Stimulated activated effector memory CD8-positive, alpha-beta T cell treated with anti-CD3 and anti-CD28 coated beads, Interleukin-12 subunit alpha, Interleukin-12 subunit beta, amount 100 ng/mL, for 72 hours (primary cell): Measurements from ENCODE around the gene GJA3.
"Not testable (repeated sequence)": the region's sequence is repeated elsewhere in the genome, so short reads cannot be mapped to it uniquely, and the experiment has no call there.

Experiments used
- ATAC-seq: fragments of 150-1000 bp; cut with Tn5 transposase; 2 replicates; pipeline ENCODE4 v1.10.0; 2021
- DNase-seq, 2 donors: peaks; one replicate each; pipeline ENCODE4 v3.0.0; 2021 to 2022; ENCODE audit warnings: low spot score in 2 of 2
- H3K27ac Mint-ChIP-seq: one replicate; pipeline ENCODE4 v1.8.0; 2022; ENCODE audit warnings: mild to moderate bottlenecking, mixed read lengths
- H3K36me3 Mint-ChIP-seq: one replicate; pipeline ENCODE4 v1.8.0; 2022; ENCODE audit warnings: mild to moderate bottlenecking, mixed read lengths
- H3K4me1 Mint-ChIP-seq: one replicate; pipeline ENCODE4 v1.8.0; 2022; ENCODE audit warnings: mixed read lengths
- H3K4me3 Mint-ChIP-seq: one replicate; pipeline ENCODE4 v1.8.0; 2022; ENCODE audit warnings: mild to moderate bottlenecking, mixed read lengths
- H3K9me3 Mint-ChIP-seq: one replicate; pipeline ENCODE4 v1.8.0; 2022; ENCODE audit warnings: mixed read lengths

The GJA3 gene

GRCh38 chr13:20171364-20171763 is 10.5 kb upstream of the GJA3 start:
- H3K4me1 Mint-ChIP-seq: peaks cover 20% of the 10 kb centered on the region
- no peak for ATAC-seq
- DNase-seq: no peak
- H3K36me3 Mint-ChIP-seq: no peaks in the 10 kb centered on the region
- H3K27ac Mint-ChIP-seq: no peak overlapping the region
- no peak overlapping the region for H3K4me3 Mint-ChIP-seq
- H3K9me3 Mint-ChIP-seq: no peaks in the 10 kb centered on the region

DNA sequence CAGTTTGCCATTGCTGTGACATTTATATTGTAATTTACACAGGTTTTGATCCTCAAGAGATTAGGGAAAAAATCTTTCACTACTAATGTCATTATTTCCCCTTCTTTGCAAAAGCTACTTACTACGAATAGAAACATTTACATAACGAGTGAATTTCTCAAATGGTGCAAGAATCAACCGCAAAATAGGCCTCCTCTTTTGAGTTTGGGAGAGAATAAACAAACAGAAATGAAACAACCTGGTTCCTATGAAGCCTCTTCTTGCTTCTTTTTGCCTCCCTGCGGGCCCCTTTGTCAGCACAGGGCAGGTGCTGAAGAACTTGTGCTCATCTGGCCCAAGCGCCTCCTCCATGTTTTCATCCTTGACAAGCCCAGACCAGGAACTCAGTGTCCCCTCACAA is 10.1 kb upstream of the GJA3 start:
- Mint-ChIP-seq H3K27ac (no peak overlapping the region), H3K4me3 (no peak overlapping the region), H3K36me3 (no peaks in the 10 kb centered on the region), H3K9me3 (no peaks in the 10 kb centered on the region), H3K4me1 (peaks cover 20% of the 10 kb centered on the region)
- no peak for DNase-seq
- ATAC-seq: no peak

DNA sequence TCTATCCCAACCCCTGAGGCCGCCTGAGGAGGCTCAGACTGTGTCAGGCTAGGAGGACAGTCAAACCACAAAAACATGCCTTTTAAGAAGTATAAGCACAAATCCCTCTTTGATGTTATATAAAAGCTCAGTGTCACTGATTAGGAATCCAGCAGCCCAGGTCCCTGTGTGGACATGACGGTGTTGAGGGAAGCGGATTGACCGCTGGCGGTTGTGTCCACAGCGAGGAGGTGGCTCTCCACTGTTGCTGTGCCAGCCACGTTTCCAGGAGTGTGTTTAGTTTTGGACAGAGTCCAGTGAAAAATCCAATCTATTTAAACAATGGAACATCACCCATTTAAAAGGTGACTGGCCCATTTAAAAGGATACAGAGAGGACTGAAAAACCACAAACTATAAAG is 7.5 kb upstream of the GJA3 start:
- ATAC-seq (no peak), DNase-seq (no peak)
- Mint-ChIP-seq H3K9me3 (no peaks in the 10 kb centered on the region), H3K27ac (no peak overlapping the region), H3K36me3 (no peaks in the 10 kb centered on the region), H3K4me3 (no peak overlapping the region), H3K4me1 (peaks cover 4% of the 10 kb centered on the region)

DNA sequence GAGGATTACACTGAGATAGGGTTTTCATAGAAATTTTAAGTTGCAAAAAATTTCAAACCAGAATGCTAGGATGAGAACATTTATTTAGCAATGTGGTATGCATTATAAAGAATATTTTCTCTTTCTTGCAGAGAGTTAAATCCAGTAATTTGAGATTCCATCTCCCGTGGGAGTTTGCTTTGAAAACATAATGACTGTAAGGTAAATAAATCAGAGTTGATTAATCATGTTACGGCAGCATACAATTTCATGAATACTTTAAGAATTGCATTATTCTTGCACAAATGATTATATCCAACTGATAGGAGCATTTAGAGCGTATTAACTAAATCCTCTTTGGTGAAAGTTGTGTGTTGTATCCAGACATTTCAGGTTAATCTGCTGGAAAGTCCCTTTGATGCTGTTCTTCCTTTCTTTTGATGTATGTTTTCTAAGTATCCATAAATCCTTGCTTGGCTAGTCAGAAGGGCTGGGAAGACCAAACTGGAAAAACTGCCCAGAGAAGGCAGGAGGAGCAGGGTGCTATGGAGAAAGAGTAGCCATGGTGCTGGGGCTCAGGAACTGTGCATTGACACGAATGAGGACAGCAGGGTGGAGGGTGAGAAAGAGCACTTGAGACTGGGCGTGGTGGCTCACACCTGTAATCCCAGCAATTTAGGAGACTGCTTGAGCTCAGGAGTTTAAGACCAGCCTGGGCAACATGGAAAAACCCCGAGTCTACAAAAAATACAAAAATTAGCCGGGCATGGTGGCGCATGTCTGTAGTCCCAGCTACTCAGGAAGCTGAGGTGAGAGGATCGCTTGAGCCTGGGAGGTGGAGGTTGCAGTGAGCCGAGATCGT is 4.8 kb upstream of the GJA3 start:
- no peak overlapping the region for H3K4me3 Mint-ChIP-seq
- H3K27ac Mint-ChIP-seq: no peak overlapping the region
- no peaks in the 10 kb centered on the region for H3K9me3 Mint-ChIP-seq
- no peaks in the 10 kb centered on the region for H3K36me3 Mint-ChIP-seq
- H3K4me1 Mint-ChIP-seq: no peaks in the 10 kb centered on the region
- ATAC-seq: no peak
- DNase-seq: no peak

DNA sequence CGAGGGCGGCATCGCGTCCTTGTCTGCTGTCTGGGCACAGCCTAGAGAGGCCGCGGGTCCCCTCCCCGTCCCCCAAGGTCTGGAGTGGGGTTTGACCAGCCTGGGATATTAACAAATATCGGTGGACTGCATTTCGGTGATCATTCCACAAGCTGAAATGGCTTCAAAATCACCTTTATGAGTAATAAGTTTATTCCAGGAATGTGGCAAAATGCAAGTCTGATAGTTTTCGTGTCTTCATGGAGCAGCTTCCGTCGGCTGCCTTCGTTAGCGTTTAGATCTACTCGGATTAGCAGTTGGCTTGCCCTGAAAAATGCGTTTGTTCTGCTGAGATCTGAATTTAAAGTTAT is 1.1 kb upstream of the GJA3 start:
- Mint-ChIP-seq H3K4me3 (peak overlapping the region; percentile 75), H3K36me3 (no peaks in the 10 kb centered on the region), H3K4me1 (peaks cover 9% of the 10 kb centered on the region), H3K27ac (no peak overlapping the region), H3K9me3 (no peaks in the 10 kb centered on the region)
- ATAC-seq: no peak
- DNase-seq: no peak

- ATAC-seq (peak; percentile 71), DNase-seq (peak; percentile 48 to 75)
- Mint-ChIP-seq H3K36me3 (no peaks in the 10 kb centered on the region), H3K4me3 (peak overlapping the region; percentile 75), H3K27ac (no peak overlapping the region), H3K9me3 (no peaks in the 10 kb centered on the region), H3K4me1 (peaks cover 9% of the 10 kb centered on the region)
Observed at GRCh38 chr13:20161275-20161950, 561 bp upstream of the GJA3 start.

- Mint-ChIP-seq H3K4me1 (peaks cover 9% of the 10 kb centered on the region), H3K36me3 (no peaks in the 10 kb centered on the region), H3K27ac (no peak overlapping the region), H3K4me3 (peak overlapping the region; percentile 75), H3K9me3 (no peaks in the 10 kb centered on the region)
- ATAC-seq: no peak
- DNase-seq: no peak
Observed at GRCh38 chr13:20159646-20160305, 1.1 kb downstream of the GJA3 start.

DNA sequence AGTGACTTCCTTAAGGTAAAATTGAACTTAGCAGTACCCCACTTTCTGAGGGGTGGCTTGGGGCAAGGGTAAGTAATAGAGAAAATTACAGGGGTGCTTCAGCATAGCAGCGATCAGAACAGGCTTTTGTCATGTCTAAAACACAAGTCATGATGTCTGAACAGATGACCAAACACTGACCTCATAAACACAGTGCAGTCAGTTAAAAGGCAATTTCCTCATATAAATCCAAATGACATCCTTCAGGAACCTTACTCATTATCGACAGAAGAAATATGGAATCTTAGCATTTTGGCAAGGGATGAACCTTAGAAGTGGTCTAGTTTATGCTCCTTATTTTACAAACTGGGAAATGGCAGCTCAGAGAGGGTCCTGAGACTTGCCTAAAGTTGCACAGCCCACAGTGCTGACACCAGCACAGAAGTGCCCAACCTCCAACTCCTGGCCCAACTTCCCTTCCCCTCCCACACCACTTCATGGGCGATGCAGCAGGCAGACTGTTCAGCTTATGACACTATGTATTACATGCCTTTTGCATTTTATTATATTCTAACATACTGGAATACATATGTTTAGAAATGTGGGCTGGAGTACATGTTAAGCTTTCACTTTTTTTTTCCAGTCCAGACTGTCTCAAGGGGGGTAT is 3.6 kb downstream of the GJA3 start:
- H3K4me1 Mint-ChIP-seq: peaks cover 9% of the 10 kb centered on the region
- DNase-seq (no peak), ATAC-seq (no peak)
- H3K4me3 Mint-ChIP-seq: no peak overlapping the region
- no peak overlapping the region for H3K27ac Mint-ChIP-seq
- H3K36me3 Mint-ChIP-seq: no peaks in the 10 kb centered on the region
- no peaks in the 10 kb centered on the region for H3K9me3 Mint-ChIP-seq

DNA sequence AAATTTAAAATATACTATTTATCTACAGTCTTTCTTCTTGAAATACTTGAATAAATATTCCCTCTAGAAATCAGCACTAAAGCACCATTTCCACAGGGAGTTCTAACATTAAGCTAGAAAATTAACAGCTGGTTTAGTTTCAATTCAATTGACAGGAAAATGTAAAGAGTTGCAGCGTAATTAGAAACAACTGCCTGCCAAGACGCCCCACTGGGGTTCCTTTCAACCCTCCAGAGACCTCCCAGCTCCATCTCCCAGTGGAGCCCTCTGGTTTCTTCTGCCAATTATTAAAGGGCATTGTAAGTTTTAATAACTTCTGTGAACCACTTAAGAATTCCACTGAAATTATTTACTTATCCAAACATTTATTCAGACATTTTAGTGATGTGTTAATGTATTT is 4.2 kb downstream of the GJA3 start:
- H3K9me3 Mint-ChIP-seq: no peaks in the 10 kb centered on the region
- ATAC-seq (no peak), DNase-seq (no peak)
- H3K4me3 Mint-ChIP-seq: no peak overlapping the region
- peaks cover 9% of the 10 kb centered on the region for H3K4me1 Mint-ChIP-seq
- H3K36me3 Mint-ChIP-seq: no peaks in the 10 kb centered on the region
- H3K27ac Mint-ChIP-seq: no peak overlapping the region

- H3K4me3 Mint-ChIP-seq, H3K27ac Mint-ChIP-seq, H3K9me3 Mint-ChIP-seq, ATAC-seq, H3K4me1 Mint-ChIP-seq, H3K36me3 Mint-ChIP-seq, DNase-seq: not testable (repeated sequence)
Observed at GRCh38 chr13:20153290-20153689, 7.6 kb downstream of the GJA3 start.

GRCh38 chr13:20151612-20152011 is 9.2 kb downstream of the GJA3 start:
- Mint-ChIP-seq H3K36me3 (no peaks in the 10 kb centered on the region), H3K9me3 (no peaks in the 10 kb centered on the region), H3K4me3 (no peak overlapping the region), H3K27ac (no peak overlapping the region), H3K4me1 (peaks cover 5% of the 10 kb centered on the region)
- ATAC-seq: no peak
- no peak for DNase-seq

GRCh38 chr13:20151016-20151415 is 9.8 kb downstream of the GJA3 start:
- ATAC-seq (no peak), DNase-seq (no peak)
- H3K27ac Mint-ChIP-seq: peak overlapping the region; percentile 27
- H3K4me3 Mint-ChIP-seq: no peak overlapping the region
- H3K4me1 Mint-ChIP-seq: peaks cover 5% of the 10 kb centered on the region
- H3K9me3 Mint-ChIP-seq: no peaks in the 10 kb centered on the region
- no peaks in the 10 kb centered on the region for H3K36me3 Mint-ChIP-seq

- peaks cover 5% of the 10 kb centered on the region for H3K4me1 Mint-ChIP-seq
Observed at GRCh38 chr13:20150561-20150960, 10.3 kb downstream of the GJA3 start.

DNA sequence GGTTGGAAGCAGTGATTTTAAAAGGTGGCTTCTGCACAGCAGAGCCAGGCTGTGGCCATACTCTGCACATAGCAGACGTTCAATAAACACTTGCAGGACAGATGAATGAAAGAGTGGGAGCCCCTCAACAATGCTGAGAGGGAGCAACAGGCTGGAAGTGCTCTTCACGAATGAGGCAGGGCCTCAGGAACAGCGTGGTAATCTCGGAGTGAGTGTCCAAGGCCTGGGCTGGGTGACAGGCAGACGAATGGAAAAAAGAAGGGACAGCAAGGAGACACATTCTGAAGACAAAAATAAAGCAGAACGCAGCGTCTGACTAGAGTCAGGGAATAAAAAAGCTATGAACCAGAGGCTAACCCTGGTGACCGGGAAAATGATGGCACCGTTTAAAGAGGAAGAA is 11.1 kb downstream of the GJA3 start:
- no peaks in the 10 kb centered on the region for H3K36me3 Mint-ChIP-seq
- DNase-seq (no peak), ATAC-seq (no peak)
- H3K9me3 Mint-ChIP-seq: no peaks in the 10 kb centered on the region
- peaks cover 5% of the 10 kb centered on the region for H3K4me1 Mint-ChIP-seq
- H3K27ac Mint-ChIP-seq: no peak overlapping the region
- no peak overlapping the region for H3K4me3 Mint-ChIP-seq

More at GRCh38 chr13:20150561-20150960, 10.3 kb downstream of the GJA3 start:
- Mint-ChIP-seq H3K4me3 (no peak overlapping the region), H3K36me3 (no peaks in the 10 kb centered on the region), H3K27ac (peak overlapping the region; percentile 27), H3K9me3 (no peaks in the 10 kb centered on the region)
- peak; percentile 27 for ATAC-seq
- DNase-seq: no peak

DNA sequence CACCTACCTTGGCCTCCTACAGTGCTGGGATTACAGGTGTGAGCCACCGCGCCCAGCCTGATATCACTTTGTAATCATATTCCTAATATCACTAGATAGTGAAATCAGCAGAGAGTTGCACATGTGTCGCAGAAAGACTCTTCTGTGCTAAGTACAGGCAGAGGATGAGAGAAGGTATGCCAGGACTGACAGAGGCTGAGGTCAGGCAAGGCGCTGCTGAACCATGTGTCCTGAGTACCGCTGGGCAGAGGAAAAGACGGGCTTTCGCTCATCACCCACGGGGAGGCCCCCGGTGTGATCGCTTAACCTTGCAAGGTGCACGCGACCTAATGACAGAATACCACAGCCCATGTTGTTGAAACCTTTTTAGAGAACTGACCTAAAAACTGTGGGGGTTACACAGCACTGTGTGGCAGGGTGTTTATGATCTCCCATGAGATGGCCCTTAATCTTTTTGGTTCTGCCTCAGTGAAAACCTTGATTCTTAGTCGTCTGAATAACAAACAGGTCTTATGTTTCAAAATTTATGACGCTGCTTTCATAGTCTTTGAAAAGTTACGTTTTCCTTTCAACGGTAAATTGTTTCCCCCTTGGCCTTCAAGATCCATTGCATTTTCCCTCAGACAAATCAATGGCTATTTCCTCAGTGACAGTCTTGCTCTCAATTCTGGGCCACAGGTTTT is 12.2 kb downstream of the GJA3 start:
- DNase-seq: no peak
- no peak for ATAC-seq
- no peak overlapping the region for H3K4me3 Mint-ChIP-seq
- peaks cover 5% of the 10 kb centered on the region for H3K4me1 Mint-ChIP-seq
- no peaks in the 10 kb centered on the region for H3K36me3 Mint-ChIP-seq
- no peaks in the 10 kb centered on the region for H3K9me3 Mint-ChIP-seq
- H3K27ac Mint-ChIP-seq: no peak overlapping the region
